ENCODE results near the gene NXPE3.

Gene NXPE3

GRCh38 chr3:101851850-101852714, 73.1 kb downstream of the NXPE3 start:
- 92 to 96% methylated on average over 3 to 4 of the region's 6 CpGs for WGBS, 2 experiments (ENCODE audit: insufficient coverage in 2 of 2)
- Histone ChIP-seq H3K4me3 (ENCODE audit: extremely low read depth, insufficient read depth, low read length, poor library complexity, severe bottlenecking) (peak overlapping the region; percentile 89), H3K36me3 (ENCODE audit: control insufficient read depth, insufficient read depth, low read length) (peaks cover 55% of the 10 kb centered on the region), H3K9me3 (ENCODE audit: control insufficient read depth, low read length) (no peaks in the 10 kb centered on the region), H3K27ac (ENCODE audit: low read depth, low read length, severe bottlenecking) (no peak overlapping the region), H3K4me1 (ENCODE audit: control insufficient read depth, insufficient read depth, low read length, poor library complexity, severe bottlenecking) (no peaks in the 10 kb centered on the region)

GRCh38 chr3:101852983-101853840, 74.2 kb downstream of the NXPE3 start:
- WGBS, 2 experiments (ENCODE audit: insufficient coverage in 2 of 2), result 94 to 99% methylated on average over 7 of the region's 8 CpGs
- Histone ChIP-seq H3K27ac (ENCODE audit: low read depth, low read length, severe bottlenecking) (no peak overlapping the region), H3K9me3 (ENCODE audit: control insufficient read depth, low read length) (no peaks in the 10 kb centered on the region), H3K4me3 (ENCODE audit: extremely low read depth, insufficient read depth, low read length, poor library complexity, severe bottlenecking) (no peak overlapping the region), H3K4me1 (ENCODE audit: control insufficient read depth, insufficient read depth, low read length, poor library complexity, severe bottlenecking) (no peaks in the 10 kb centered on the region), H3K36me3 (ENCODE audit: control insufficient read depth, insufficient read depth, low read length) (peaks cover 65% of the 10 kb centered on the region)

GRCh38 chr3:101853982-101854381, 75.0 kb downstream of the NXPE3 start:
- Histone ChIP-seq H3K36me3 (ENCODE audit: control insufficient read depth, insufficient read depth, low read length) (peaks cover 71% of the 10 kb centered on the region), H3K9me3 (ENCODE audit: control insufficient read depth, low read length) (no peaks in the 10 kb centered on the region), H3K4me1 (ENCODE audit: control insufficient read depth, insufficient read depth, low read length, poor library complexity, severe bottlenecking) (no peaks in the 10 kb centered on the region), H3K27ac (ENCODE audit: low read depth, low read length, severe bottlenecking) (no peak overlapping the region), H3K4me3 (ENCODE audit: extremely low read depth, insufficient read depth, low read length, poor library complexity, severe bottlenecking) (no peak overlapping the region)
- WGBS, 2 experiments (ENCODE audit: insufficient coverage in 2 of 2), result 93 to 100% methylated on average over 2 of the region's 3 CpGs

GRCh38 chr3:101854608-101855304, 75.7 kb downstream of the NXPE3 start:
- H3K4me3 ChIP-seq (ENCODE audit: extremely low read depth, insufficient read depth, low read length, poor library complexity, severe bottlenecking), result no peak overlapping the region
- no peaks in the 10 kb centered on the region for H3K9me3 ChIP-seq (ENCODE audit: control insufficient read depth, low read length)
- no peak overlapping the region for H3K27ac ChIP-seq (ENCODE audit: low read depth, low read length, severe bottlenecking)
- H3K36me3 ChIP-seq (ENCODE audit: control insufficient read depth, insufficient read depth, low read length), result peaks cover 78% of the 10 kb centered on the region
- 93 to 96% methylated on average over 1 to 2 of the region's 2 CpGs for WGBS, 2 experiments (ENCODE audit: insufficient coverage in 2 of 2)
- H3K4me1 ChIP-seq (ENCODE audit: control insufficient read depth, insufficient read depth, low read length, poor library complexity, severe bottlenecking), result no peaks in the 10 kb centered on the region

GRCh38 chr3:101857301-101857741, 78.3 kb downstream of the NXPE3 start:
- Histone ChIP-seq H3K9me3 (ENCODE audit: control insufficient read depth, low read length) (no peaks in the 10 kb centered on the region), H3K4me1 (ENCODE audit: control insufficient read depth, insufficient read depth, low read length, poor library complexity, severe bottlenecking) (no peaks in the 10 kb centered on the region), H3K36me3 (ENCODE audit: control insufficient read depth, insufficient read depth, low read length) (peaks cover 82% of the 10 kb centered on the region), H3K27ac (ENCODE audit: low read depth, low read length, severe bottlenecking) (no peak overlapping the region), H3K4me3 (ENCODE audit: extremely low read depth, insufficient read depth, low read length, poor library complexity, severe bottlenecking) (no peak overlapping the region)
- WGBS, 2 experiments (ENCODE audit: insufficient coverage in 2 of 2), result 93 to 96% methylated on average over 8 of the region's 8 CpGs

- H3K4me3 ChIP-seq (ENCODE audit: extremely low read depth, insufficient read depth, low read length, poor library complexity, severe bottlenecking), result no peak overlapping the region
- 95 to 100% methylated on average over 2 of the region's 4 CpGs for WGBS, 2 experiments (ENCODE audit: insufficient coverage in 2 of 2)
- H3K4me1 ChIP-seq (ENCODE audit: control insufficient read depth, insufficient read depth, low read length, poor library complexity, severe bottlenecking), result no peaks in the 10 kb centered on the region
- H3K27ac ChIP-seq (ENCODE audit: low read depth, low read length, severe bottlenecking), result no peak overlapping the region
- peaks cover 70% of the 10 kb centered on the region for H3K36me3 ChIP-seq (ENCODE audit: control insufficient read depth, insufficient read depth, low read length)
- no peaks in the 10 kb centered on the region for H3K9me3 ChIP-seq (ENCODE audit: control insufficient read depth, low read length)
Observed at GRCh38 chr3:101858464-101859030, 79.5 kb downstream of the NXPE3 start.

- 95 to 100% methylated on average over 2 to 4 of the region's 5 CpGs for WGBS, 2 experiments (ENCODE audit: insufficient coverage in 2 of 2)
- H3K36me3 ChIP-seq (ENCODE audit: control insufficient read depth, insufficient read depth, low read length), result peaks cover 56% of the 10 kb centered on the region
- no peak overlapping the region for H3K27ac ChIP-seq (ENCODE audit: low read depth, low read length, severe bottlenecking)
- H3K4me1 ChIP-seq (ENCODE audit: control insufficient read depth, insufficient read depth, low read length, poor library complexity, severe bottlenecking), result no peaks in the 10 kb centered on the region
- H3K4me3 ChIP-seq (ENCODE audit: extremely low read depth, insufficient read depth, low read length, poor library complexity, severe bottlenecking), result no peak overlapping the region
- H3K9me3 ChIP-seq (ENCODE audit: control insufficient read depth, low read length), result no peaks in the 10 kb centered on the region
Observed at GRCh38 chr3:101859882-101860448, 81.0 kb downstream of the NXPE3 start.

- H3K4me1 ChIP-seq (ENCODE audit: control insufficient read depth, insufficient read depth, low read length, poor library complexity, severe bottlenecking), result no peaks in the 10 kb centered on the region
- 90 to 100% methylated on average over 2 of the region's 3 CpGs for WGBS, 2 experiments (ENCODE audit: insufficient coverage in 2 of 2)
- no peaks in the 10 kb centered on the region for H3K9me3 ChIP-seq (ENCODE audit: control insufficient read depth, low read length)
- H3K27ac ChIP-seq (ENCODE audit: low read depth, low read length, severe bottlenecking), result no peak overlapping the region
- no peak overlapping the region for H3K4me3 ChIP-seq (ENCODE audit: extremely low read depth, insufficient read depth, low read length, poor library complexity, severe bottlenecking)
- peaks cover 42% of the 10 kb centered on the region for H3K36me3 ChIP-seq (ENCODE audit: control insufficient read depth, insufficient read depth, low read length)
Observed at GRCh38 chr3:101861212-101861788, 82.3 kb downstream of the NXPE3 start.

GRCh38 chr3:101861789-101862415, 82.9 kb downstream of the NXPE3 start:
- Histone ChIP-seq H3K36me3 (ENCODE audit: control insufficient read depth, insufficient read depth, low read length) (peaks cover 36% of the 10 kb centered on the region), H3K4me1 (ENCODE audit: control insufficient read depth, insufficient read depth, low read length, poor library complexity, severe bottlenecking) (no peaks in the 10 kb centered on the region), H3K27ac (ENCODE audit: low read depth, low read length, severe bottlenecking) (no peak overlapping the region), H3K9me3 (ENCODE audit: control insufficient read depth, low read length) (no peaks in the 10 kb centered on the region), H3K4me3 (ENCODE audit: extremely low read depth, insufficient read depth, low read length, poor library complexity, severe bottlenecking) (no peak overlapping the region)
- WGBS, 2 experiments (ENCODE audit: insufficient coverage in 2 of 2), result 83 to 94% methylated on average over 4 of the region's 5 CpGs

Data from mesodermal cell (in vitro differentiated cells).